SK-N-SH treated with all-trans-retinoic acid at 6 μM for 48 hours (cell line): ENCODE data around the gene TP53BP2.
"Not testable (repeated sequence)": the region's sequence is repeated elsewhere in the genome, so short reads cannot be mapped to it uniquely, and the experiment has no call there.

Experiments used
- ATAC-seq: fragments of 200-7000 bp; cut with Tn5 transposase; 3 replicates; pipeline ENCODE4 v1.9.1; 2020; ENCODE audit warnings: mild to moderate bottlenecking, moderate library complexity
- ARNTL ChIP-seq: fragments of 450-650 bp; formaldehyde crosslinking; IDR thresholded peaks from 2 replicates; pipeline ENCODE4 v1.5.0; 2020; ENCODE audit warnings: low read depth, mild to moderate bottlenecking, moderate library complexity, borderline replicate concordance
- BACH2 ChIP-seq: fragments of 250-450 bp; sonication (Bioruptor Pico); IDR thresholded peaks from 2 replicates; pipeline ENCODE4 v1.9.0; 2021; ENCODE audit warnings: mild to moderate bottlenecking, borderline replicate concordance
- CREB5 ChIP-seq: fragments of 250-450 bp; sonication (Bioruptor Pico); IDR thresholded peaks from 2 replicates; pipeline ENCODE4 v1.5.1; 2020; ENCODE audit warnings: low read depth, mild to moderate bottlenecking, moderate library complexity
- CSDC2 ChIP-seq: fragments of 250-450 bp; sonication (Bioruptor Pico); IDR thresholded peaks from 2 replicates; pipeline ENCODE4 v1.5.0; 2020; ENCODE audit warnings: mild to moderate bottlenecking, moderate library complexity
- CSRNP3 ChIP-seq: fragments of 250-450 bp; sonication (Bioruptor Pico); IDR thresholded peaks from 2 replicates; pipeline ENCODE4 v1.5.1; 2021; ENCODE audit warnings: mild to moderate bottlenecking, moderate library complexity
- ESRRG ChIP-seq: fragments of 250-450 bp; sonication (Bioruptor Pico); IDR thresholded peaks from 2 replicates; pipeline ENCODE4 v1.6.1; 2021; ENCODE audit warnings: mild to moderate bottlenecking
- GLIS3 ChIP-seq: fragments of 250-450 bp; sonication (Bioruptor Pico); IDR thresholded peaks from 2 replicates; pipeline ENCODE4 v1.5.0; 2020; ENCODE audit warnings: mild to moderate bottlenecking, moderate library complexity
- ISL1 ChIP-seq: fragments of 250-450 bp; sonication (Bioruptor Pico); IDR thresholded peaks from 2 replicates; pipeline ENCODE4 v2.1.2; 2022; ENCODE audit warnings: mild to moderate bottlenecking, moderate library complexity
- OSR1 ChIP-seq: fragments of 250-450 bp; sonication (Bioruptor Pico); IDR thresholded peaks from 2 replicates; pipeline ENCODE4 v1.8.0; 2022; ENCODE audit warnings: moderate library complexity, mild to moderate bottlenecking, inconsistent platforms
- PATZ1 ChIP-seq: fragments of 250-450 bp; sonication (Bioruptor Pico); IDR thresholded peaks from 2 replicates; pipeline ENCODE4 v1.8.0; 2020; ENCODE audit warnings: mild to moderate bottlenecking, moderate library complexity, borderline replicate concordance
- POU6F1 ChIP-seq: fragments of 250-450 bp; sonication (Bioruptor Pico); IDR thresholded peaks from 2 replicates; pipeline ENCODE4 v1.8.0; 2021; ENCODE audit warnings: low read depth, mild to moderate bottlenecking, moderate library complexity, borderline replicate concordance
- PPARA ChIP-seq: fragments of 250-450 bp; sonication (Bioruptor Pico); IDR thresholded peaks from 2 replicates; pipeline ENCODE4 v1.5.0; 2020; ENCODE audit warnings: mild to moderate bottlenecking, borderline replicate concordance
- RARB ChIP-seq: fragments of 250-450 bp; sonication (Bioruptor Pico); IDR thresholded peaks from 2 replicates; pipeline ENCODE4 v1.8.0; 2021; ENCODE audit warnings: mild to moderate bottlenecking, moderate library complexity
- SNAI2 ChIP-seq: fragments of 250-450 bp; sonication (Bioruptor Pico); IDR thresholded peaks from 2 replicates; pipeline ENCODE4 v1.5.0; 2020; ENCODE audit warnings: mild to moderate bottlenecking, moderate library complexity
- TCF4 ChIP-seq: fragments of 250-450 bp; sonication (Bioruptor Pico); IDR thresholded peaks from 2 replicates; pipeline ENCODE4 v1.8.0; 2021; ENCODE audit warnings: mild to moderate bottlenecking, moderate library complexity, borderline replicate concordance
- TOX ChIP-seq: fragments of 250-450 bp; sonication (Bioruptor Pico); IDR thresholded peaks from 2 replicates; pipeline ENCODE4 v1.8.0; 2021; ENCODE audit warnings: mild to moderate bottlenecking, moderate library complexity, borderline replicate concordance
- TSHZ2 ChIP-seq: fragments of 250-450 bp; sonication (Bioruptor Pico); IDR thresholded peaks from 2 replicates; pipeline ENCODE4 v1.5.0; 2020; ENCODE audit warnings: mild to moderate bottlenecking, moderate library complexity
- ZC3H10 ChIP-seq: fragments of 250-450 bp; sonication (Bioruptor Pico); IDR thresholded peaks from 2 replicates; pipeline ENCODE4 v1.5.1; 2021; ENCODE audit warnings: mild to moderate bottlenecking, moderate library complexity
- ZFP3 ChIP-seq: fragments of 250-450 bp; sonication (Bioruptor Pico); IDR thresholded peaks from 2 replicates; pipeline ENCODE4 v1.5.0; 2020; ENCODE audit warnings: mild to moderate bottlenecking, moderate library complexity
- ZFP30 ChIP-seq: fragments of 450-650 bp; formaldehyde crosslinking; IDR thresholded peaks from 2 replicates; pipeline ENCODE4 v1.5.0; 2022; ENCODE audit warnings: mild to moderate bottlenecking, moderate library complexity
- ZNF565 ChIP-seq: fragments of 450-650 bp; formaldehyde crosslinking; conservative IDR thresholded peaks from 2 replicates; pipeline ENCODE4 v1.5.0; 2020; ENCODE audit warnings: low read depth, mild to moderate bottlenecking, moderate library complexity
- ZNF70 ChIP-seq: fragments of 450-650 bp; formaldehyde crosslinking; IDR thresholded peaks from 2 replicates; pipeline ENCODE4 v1.5.0; 2020; ENCODE audit warnings: mild to moderate bottlenecking, moderate library complexity
- ZNF8 ChIP-seq: fragments of 450-650 bp; formaldehyde crosslinking; IDR thresholded peaks from 2 replicates; pipeline ENCODE4 v1.5.0; 2020; ENCODE audit warnings: mild to moderate bottlenecking, moderate library complexity

Gene TP53BP2

GRCh38 chr1:223810586-223810985 lies 35.2 kb downstream of the TP53BP2 start:
- ATAC-seq, result no peak
- TF ChIP-seq ZNF70 (CRISPR knock-in tag) (no peak), SNAI2 (CRISPR knock-in tag) (no peak), RARB (CRISPR knock-in tag) (no peak), TOX (CRISPR knock-in tag) (no peak), ESRRG (CRISPR knock-in tag) (no peak), BACH2 (CRISPR knock-in tag) (no peak), CSDC2 (CRISPR knock-in tag) (no peak)

GRCh38 chr1:223809905-223810304 lies 35.8 kb downstream of the TP53BP2 start:
- ATAC-seq, result not testable (repeated sequence)

GRCh38 chr1:223803211-223803610 lies 42.5 kb downstream of the TP53BP2 start:
- ATAC-seq, result no peak
- no peak for TF ChIP-seq ZC3H10 (CRISPR knock-in tag)
- no peak for TF ChIP-seq TCF4 (CRISPR knock-in tag)
- no peak for TF ChIP-seq CSDC2 (CRISPR knock-in tag)
- TF ChIP-seq POU6F1 (CRISPR knock-in tag), result no peak
- no peak for TF ChIP-seq TOX (CRISPR knock-in tag)
- TF ChIP-seq ZFP3 (CRISPR knock-in tag), result no peak
- no peak for TF ChIP-seq ZFP30 (CRISPR knock-in tag)
- TF ChIP-seq ZNF70 (CRISPR knock-in tag), result no peak
- TF ChIP-seq ZNF565 (CRISPR knock-in tag), result no peak
- TF ChIP-seq ARNTL (CRISPR knock-in tag), result no peak
- no peak for TF ChIP-seq CSRNP3 (CRISPR knock-in tag)
- TF ChIP-seq ZNF8 (CRISPR knock-in tag), result no peak
- TF ChIP-seq SNAI2 (CRISPR knock-in tag), result no peak
- TF ChIP-seq PPARA (CRISPR knock-in tag), result no peak
- no peak for TF ChIP-seq CREB5 (CRISPR knock-in tag)

GRCh38 chr1:223802602-223803001 lies 43.1 kb downstream of the TP53BP2 start:
- no peak for TF ChIP-seq ZNF8 (CRISPR knock-in tag)
- TF ChIP-seq ZC3H10 (CRISPR knock-in tag), result no peak
- no peak for TF ChIP-seq ZNF565 (CRISPR knock-in tag)
- no peak for TF ChIP-seq CREB5 (CRISPR knock-in tag)
- no peak for TF ChIP-seq POU6F1 (CRISPR knock-in tag)
- no peak for TF ChIP-seq TCF4 (CRISPR knock-in tag)
- TF ChIP-seq CSDC2 (CRISPR knock-in tag), result no peak
- no peak for TF ChIP-seq PATZ1 (CRISPR knock-in tag)
- no peak for TF ChIP-seq ZFP3 (CRISPR knock-in tag)
- TF ChIP-seq ARNTL (CRISPR knock-in tag), result no peak
- no peak for TF ChIP-seq TSHZ2 (CRISPR knock-in tag)
- TF ChIP-seq GLIS3 (CRISPR knock-in tag), result no peak
- TF ChIP-seq OSR1, result no peak
- no peak for TF ChIP-seq TOX (CRISPR knock-in tag)
- no peak for TF ChIP-seq ESRRG (CRISPR knock-in tag)
- no peak for TF ChIP-seq ISL1 (CRISPR knock-in tag)
- no peak for TF ChIP-seq RARB (CRISPR knock-in tag)
- no peak for TF ChIP-seq SNAI2 (CRISPR knock-in tag)
- no peak for TF ChIP-seq PPARA (CRISPR knock-in tag)
- no peak for TF ChIP-seq ZFP30 (CRISPR knock-in tag)
- TF ChIP-seq, all 23 proteins: peak for 0
- no peak for ATAC-seq
